ENCODE results near the gene PLIN5. TPM values are rescaled to one million over a fixed set of nuclear protein-coding genes. Genes with fewer than 3 reads are reported as not detected.

Gene PLIN5
- total RNA-seq, 1 donor from 2014 or later, result not detected

DNA sequence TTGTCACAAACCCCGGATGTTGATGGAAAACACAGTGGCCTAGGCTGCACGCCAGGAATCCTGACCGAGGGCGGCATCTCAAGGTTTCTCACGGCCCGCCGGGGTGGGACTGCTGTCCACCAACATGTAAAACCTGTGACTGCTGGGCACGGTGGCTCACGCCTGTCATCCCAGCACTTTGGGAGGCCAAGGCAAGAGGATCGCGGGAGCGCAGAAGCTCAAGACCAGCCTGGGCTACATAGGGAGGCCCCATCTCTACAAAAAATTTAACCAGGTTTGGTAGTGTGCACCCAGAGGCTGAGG, 27.9 kb downstream of the PLIN5 start:
- peak; percentile 83 for DNase-seq (ENCODE audit: extremely low spot score, unreplicated experiment)
- peaks cover 8% of the 10 kb centered on the region for H3K36me3 Mint-ChIP-seq (ENCODE audit: unreplicated experiment)
- H3K4me1 Mint-ChIP-seq (ENCODE audit: unreplicated experiment), result peaks cover 4% of the 10 kb centered on the region
- H3K27me3 Mint-ChIP-seq (ENCODE audit: unreplicated experiment), result no peaks in the 10 kb centered on the region
- no peak overlapping the region for H3K27ac Mint-ChIP-seq (ENCODE audit: unreplicated experiment)
- no peaks in the 10 kb centered on the region for H3K9me3 Mint-ChIP-seq (ENCODE audit: unreplicated experiment)
- TF ChIP-seq, protein P1, sequence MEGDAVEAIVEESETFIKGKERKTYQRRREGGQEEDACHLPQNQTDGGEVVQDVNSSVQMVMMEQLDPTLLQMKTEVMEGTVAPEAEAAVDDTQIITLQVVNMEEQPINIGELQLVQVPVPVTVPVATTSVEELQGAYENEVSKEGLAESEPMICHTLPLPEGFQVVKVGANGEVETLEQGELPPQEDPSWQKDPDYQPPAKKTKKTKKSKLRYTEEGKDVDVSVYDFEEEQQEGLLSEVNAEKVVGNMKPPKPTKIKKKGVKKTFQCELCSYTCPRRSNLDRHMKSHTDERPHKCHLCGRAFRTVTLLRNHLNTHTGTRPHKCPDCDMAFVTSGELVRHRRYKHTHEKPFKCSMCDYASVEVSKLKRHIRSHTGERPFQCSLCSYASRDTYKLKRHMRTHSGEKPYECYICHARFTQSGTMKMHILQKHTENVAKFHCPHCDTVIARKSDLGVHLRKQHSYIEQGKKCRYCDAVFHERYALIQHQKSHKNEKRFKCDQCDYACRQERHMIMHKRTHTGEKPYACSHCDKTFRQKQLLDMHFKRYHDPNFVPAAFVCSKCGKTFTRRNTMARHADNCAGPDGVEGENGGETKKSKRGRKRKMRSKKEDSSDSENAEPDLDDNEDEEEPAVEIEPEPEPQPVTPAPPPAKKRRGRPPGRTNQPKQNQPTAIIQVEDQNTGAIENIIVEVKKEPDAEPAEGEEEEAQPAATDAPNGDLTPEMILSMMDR (IDR thresholded peaks at IDR 0.05), result no peak
- H3K4me3 Mint-ChIP-seq (ENCODE audit: unreplicated experiment), result no peak overlapping the region

DNA sequence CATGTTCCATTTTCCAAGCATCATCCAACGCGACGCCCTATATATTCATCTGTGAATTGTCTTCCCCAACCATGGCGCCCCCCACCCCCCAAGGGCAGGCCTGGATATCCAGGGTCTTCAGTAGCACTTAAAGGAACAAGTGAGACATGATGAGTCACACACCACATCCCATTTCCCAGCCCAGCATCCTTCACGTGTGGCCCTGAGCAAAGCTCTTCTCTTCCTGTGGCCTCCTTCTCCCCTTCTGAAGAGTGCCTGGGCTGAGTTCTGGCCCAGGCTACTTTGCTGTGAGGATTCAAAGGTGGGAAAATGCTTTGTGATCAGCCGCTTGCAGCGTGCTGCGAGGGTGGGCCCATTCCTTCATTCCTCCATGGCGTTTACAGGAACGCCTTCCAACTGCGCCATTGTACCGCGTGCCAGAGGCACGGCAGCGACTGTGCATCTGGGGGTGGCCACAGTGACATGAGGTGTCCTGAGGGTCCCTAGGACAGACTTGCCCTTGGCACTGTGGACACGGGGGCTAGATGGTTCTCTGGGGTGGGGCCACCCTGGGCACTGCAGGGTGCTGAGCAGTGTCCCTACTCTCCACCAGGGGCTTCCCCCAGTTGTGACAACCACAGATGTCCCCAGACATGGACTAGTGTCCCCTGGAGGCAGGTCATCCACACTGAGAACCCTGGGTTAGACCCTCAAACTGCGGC, 28.4 kb downstream of the PLIN5 start:
- Mint-ChIP-seq H3K36me3 (ENCODE audit: unreplicated experiment) (peaks cover 8% of the 10 kb centered on the region), H3K27ac (ENCODE audit: unreplicated experiment) (no peak overlapping the region), H3K4me1 (ENCODE audit: unreplicated experiment) (peaks cover 4% of the 10 kb centered on the region), H3K4me3 (ENCODE audit: unreplicated experiment) (no peak overlapping the region), H3K9me3 (ENCODE audit: unreplicated experiment) (no peaks in the 10 kb centered on the region), H3K27me3 (ENCODE audit: unreplicated experiment) (no peaks in the 10 kb centered on the region)
- TF ChIP-seq, protein P1 (IDR thresholded peaks at IDR 0.05), result no peak
- DNase-seq (ENCODE audit: extremely low spot score, unreplicated experiment), result no peak

DNA sequence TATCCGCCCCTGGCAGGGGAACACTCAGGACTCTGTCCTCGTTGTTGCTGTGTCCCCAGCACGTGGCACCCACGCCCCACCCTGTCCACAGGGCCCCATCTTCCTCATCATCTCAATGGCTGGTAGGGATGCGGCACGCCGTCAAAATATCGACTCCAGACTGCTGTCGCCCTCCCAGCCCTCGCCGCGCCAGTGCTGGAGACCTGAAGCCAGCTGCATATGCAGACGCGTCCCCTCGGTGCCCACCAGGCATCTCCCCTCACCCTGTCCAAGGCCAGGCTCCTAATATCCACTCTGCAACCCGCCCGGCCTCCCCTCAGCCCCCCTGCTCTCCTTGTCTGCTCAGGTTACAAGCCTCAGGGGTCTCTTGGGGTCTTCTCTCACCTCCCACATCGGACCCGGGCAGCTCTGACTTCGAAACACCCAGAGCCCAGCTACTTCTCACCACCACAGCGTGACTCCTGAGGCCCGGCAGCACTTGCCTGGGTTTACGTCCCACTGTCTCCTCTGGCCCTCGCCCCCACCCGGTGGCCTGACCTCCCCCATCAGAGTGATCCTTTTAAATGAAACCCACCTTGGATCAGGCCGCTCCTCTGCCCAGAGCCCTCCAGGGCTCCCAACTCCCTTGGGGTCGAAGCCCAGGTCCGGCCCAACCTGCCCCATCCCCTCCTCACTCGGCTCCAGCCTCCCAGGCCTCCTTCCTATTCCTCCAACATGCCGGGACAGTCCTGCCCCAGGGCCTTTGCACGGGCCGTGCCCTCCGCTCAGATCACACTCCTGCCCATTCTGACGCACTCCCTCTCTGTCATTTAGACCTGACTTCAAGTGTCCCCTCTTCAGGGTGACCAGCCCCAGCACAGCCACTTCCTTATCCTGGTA, 29.2 kb downstream of the PLIN5 start:
- H3K4me1 Mint-ChIP-seq (ENCODE audit: unreplicated experiment), result peaks cover 4% of the 10 kb centered on the region
- no peak overlapping the region for H3K27ac Mint-ChIP-seq (ENCODE audit: unreplicated experiment)
- H3K9me3 Mint-ChIP-seq (ENCODE audit: unreplicated experiment), result no peaks in the 10 kb centered on the region
- H3K27me3 Mint-ChIP-seq (ENCODE audit: unreplicated experiment), result no peaks in the 10 kb centered on the region
- peaks cover 10% of the 10 kb centered on the region for H3K36me3 Mint-ChIP-seq (ENCODE audit: unreplicated experiment)
- TF ChIP-seq, protein P1 (IDR thresholded peaks at IDR 0.05), result no peak
- DNase-seq (ENCODE audit: extremely low spot score, unreplicated experiment), result peak; percentile 81
- no peak overlapping the region for H3K4me3 Mint-ChIP-seq (ENCODE audit: unreplicated experiment)

DNA sequence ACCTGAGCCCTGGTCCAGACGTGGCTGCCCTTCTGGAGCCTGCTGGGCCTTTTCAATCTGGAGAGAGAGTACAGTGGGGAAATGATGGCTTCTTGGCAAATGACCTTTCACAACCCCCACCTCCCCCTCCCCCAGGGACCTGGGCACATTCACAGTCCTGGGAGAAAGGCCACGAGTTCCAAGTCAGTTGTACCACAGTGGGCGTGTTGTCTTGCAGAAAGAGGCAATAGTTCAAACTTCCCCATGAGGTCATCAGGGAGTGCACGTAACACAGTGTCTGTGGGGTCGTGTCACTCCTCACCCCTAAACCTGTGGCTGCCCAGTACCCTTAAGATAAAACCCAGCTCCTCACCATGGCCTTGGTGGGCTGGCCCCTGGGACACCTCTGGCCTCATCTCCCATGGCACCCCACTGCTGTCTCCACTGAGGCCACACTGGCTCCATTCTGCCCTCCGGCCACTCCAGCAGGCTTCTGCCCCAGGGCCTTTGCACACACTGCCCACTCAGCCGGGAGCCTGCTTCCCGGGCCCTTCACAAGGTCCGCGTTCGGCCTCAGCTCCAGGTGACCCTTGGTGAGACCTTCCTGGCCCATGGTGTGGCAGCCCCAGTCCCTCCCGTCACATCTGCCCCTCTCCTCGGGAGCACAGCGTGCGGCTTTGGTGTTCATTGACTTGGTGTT, 30.0 kb downstream of the PLIN5 start:
- Mint-ChIP-seq H3K4me3 (ENCODE audit: unreplicated experiment) (no peak overlapping the region), H3K36me3 (ENCODE audit: unreplicated experiment) (peaks cover 11% of the 10 kb centered on the region), H3K27me3 (ENCODE audit: unreplicated experiment) (no peaks in the 10 kb centered on the region), H3K27ac (ENCODE audit: unreplicated experiment) (no peak overlapping the region), H3K4me1 (ENCODE audit: unreplicated experiment) (peaks cover 4% of the 10 kb centered on the region), H3K9me3 (ENCODE audit: unreplicated experiment) (no peaks in the 10 kb centered on the region)
- TF ChIP-seq, protein P1 (IDR thresholded peaks at IDR 0.05), result no peak
- no peak for DNase-seq (ENCODE audit: extremely low spot score, unreplicated experiment)

DNA sequence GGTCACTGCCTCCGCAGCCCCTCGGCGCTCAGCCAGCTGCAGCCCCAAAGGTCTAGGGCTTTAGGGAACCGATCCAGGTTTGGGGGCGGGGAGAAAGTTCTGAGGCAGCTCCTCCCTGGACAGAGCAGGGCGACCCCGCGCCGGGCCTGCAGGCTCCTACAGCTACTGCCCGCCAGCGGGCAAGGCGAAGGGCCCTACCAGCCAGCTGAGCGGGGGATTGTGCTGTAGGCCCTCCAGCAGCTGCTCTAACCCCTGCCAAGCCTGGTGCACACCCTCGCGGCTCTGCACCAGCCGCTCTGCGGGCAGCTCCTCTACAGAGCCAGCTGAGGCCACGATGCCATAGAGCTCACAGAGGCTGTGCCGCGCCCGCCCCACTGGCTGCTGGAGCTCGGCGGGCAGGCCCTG, 30.7 kb downstream of the PLIN5 start:
- H3K27me3 Mint-ChIP-seq (ENCODE audit: unreplicated experiment), result no peaks in the 10 kb centered on the region
- TF ChIP-seq, protein P1 (IDR thresholded peaks at IDR 0.05), result no peak
- peak; percentile 83 for DNase-seq (ENCODE audit: extremely low spot score, unreplicated experiment)
- no peak overlapping the region for H3K27ac Mint-ChIP-seq (ENCODE audit: unreplicated experiment)
- peaks cover 4% of the 10 kb centered on the region for H3K4me1 Mint-ChIP-seq (ENCODE audit: unreplicated experiment)
- no peaks in the 10 kb centered on the region for H3K9me3 Mint-ChIP-seq (ENCODE audit: unreplicated experiment)
- H3K36me3 Mint-ChIP-seq (ENCODE audit: unreplicated experiment), result peaks cover 11% of the 10 kb centered on the region
- H3K4me3 Mint-ChIP-seq (ENCODE audit: unreplicated experiment), result no peak overlapping the region
